OCI-LY1 (cell line): Measurements from ENCODE around the gene MACROD2.

Experiments
- EZH2 ChIP-seq: fragments of 200-600 bp; sonication (generic), shearing (Covaris generic); IDR thresholded peaks from 2 replicates; pipeline ENCODE4 v1.8.0; 2017; ENCODE audit warnings: borderline replicate concordance, mixed run types, mild to moderate bottlenecking, antibody characterized with exemption, low read length, moderate library complexity, mixed read lengths
- TF ChIP-seq, protein P1 (sequence below): fragments of 200-600 bp; sonication (generic), shearing (Covaris generic); IDR thresholded peaks from 2 replicates; pipeline ENCODE4 v1.5.1; 2017; ENCODE audit warnings: mild to moderate bottlenecking, antibody characterized with exemption, low read length, moderate library complexity, mixed read lengths

- TF ChIP-seq, protein P1, sequence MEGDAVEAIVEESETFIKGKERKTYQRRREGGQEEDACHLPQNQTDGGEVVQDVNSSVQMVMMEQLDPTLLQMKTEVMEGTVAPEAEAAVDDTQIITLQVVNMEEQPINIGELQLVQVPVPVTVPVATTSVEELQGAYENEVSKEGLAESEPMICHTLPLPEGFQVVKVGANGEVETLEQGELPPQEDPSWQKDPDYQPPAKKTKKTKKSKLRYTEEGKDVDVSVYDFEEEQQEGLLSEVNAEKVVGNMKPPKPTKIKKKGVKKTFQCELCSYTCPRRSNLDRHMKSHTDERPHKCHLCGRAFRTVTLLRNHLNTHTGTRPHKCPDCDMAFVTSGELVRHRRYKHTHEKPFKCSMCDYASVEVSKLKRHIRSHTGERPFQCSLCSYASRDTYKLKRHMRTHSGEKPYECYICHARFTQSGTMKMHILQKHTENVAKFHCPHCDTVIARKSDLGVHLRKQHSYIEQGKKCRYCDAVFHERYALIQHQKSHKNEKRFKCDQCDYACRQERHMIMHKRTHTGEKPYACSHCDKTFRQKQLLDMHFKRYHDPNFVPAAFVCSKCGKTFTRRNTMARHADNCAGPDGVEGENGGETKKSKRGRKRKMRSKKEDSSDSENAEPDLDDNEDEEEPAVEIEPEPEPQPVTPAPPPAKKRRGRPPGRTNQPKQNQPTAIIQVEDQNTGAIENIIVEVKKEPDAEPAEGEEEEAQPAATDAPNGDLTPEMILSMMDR: no peak
- no peak for TF ChIP-seq EZH2
Measured at GRCh38 chr20:14724468-14724867, 729.2 kb downstream of the MACROD2 start.
